Measurements from ENCODE around the gene ABRACL.

ABRACL gene

GRCh38 chr6:139064981-139065665 is 36.6 kb downstream of the ABRACL start:
- H3K4me3 ChIP-seq (replicated peaks; ENCODE audit: low read depth, low read length), result no peak overlapping the region
- DNase-seq (ENCODE audit: extremely low read depth, low read depth), result no peak
- TF ChIP-seq CTCF (IDR thresholded peaks at IDR 0.05; ENCODE audit: low read depth, low read length, missing control alignments), result no peak

- no peak for DNase-seq (ENCODE audit: extremely low read depth, low read depth)
- no peak for TF ChIP-seq CTCF (IDR thresholded peaks at IDR 0.05; ENCODE audit: low read depth, low read length, missing control alignments)
- no peak overlapping the region for H3K4me3 ChIP-seq (replicated peaks; ENCODE audit: low read depth, low read length)
Measured at GRCh38 chr6:139066080-139066479, 37.5 kb downstream of the ABRACL start.

- no peak for TF ChIP-seq CTCF (IDR thresholded peaks at IDR 0.05; ENCODE audit: low read depth, low read length, missing control alignments)
- H3K4me3 ChIP-seq (replicated peaks; ENCODE audit: low read depth, low read length), result no peak overlapping the region
- no peak for DNase-seq (ENCODE audit: extremely low read depth, low read depth)
Measured at GRCh38 chr6:139068846-139069245, 40.3 kb downstream of the ABRACL start.

- TF ChIP-seq CTCF (IDR thresholded peaks at IDR 0.05; ENCODE audit: low read depth, low read length, missing control alignments), result no peak
- no peak overlapping the region for H3K4me3 ChIP-seq (replicated peaks; ENCODE audit: low read depth, low read length)
- no peak for DNase-seq (ENCODE audit: extremely low read depth, low read depth)
Measured at GRCh38 chr6:139073118-139073517, 44.6 kb downstream of the ABRACL start.

- no peak overlapping the region for H3K4me3 ChIP-seq (replicated peaks; ENCODE audit: low read depth, low read length)
- no peak for DNase-seq (ENCODE audit: extremely low read depth, low read depth)
- TF ChIP-seq CTCF (IDR thresholded peaks at IDR 0.05; ENCODE audit: low read depth, low read length, missing control alignments), result no peak
Measured at GRCh38 chr6:139079018-139079417, 50.5 kb downstream of the ABRACL start.

- DNase-seq (ENCODE audit: extremely low read depth, low read depth), result no peak
- TF ChIP-seq CTCF (IDR thresholded peaks at IDR 0.05; ENCODE audit: low read depth, low read length, missing control alignments), result no peak
- H3K4me3 ChIP-seq (replicated peaks; ENCODE audit: low read depth, low read length), result no peak overlapping the region
Measured at GRCh38 chr6:139080255-139080920, 51.8 kb downstream of the ABRACL start.
